Kidney epithelial cell (primary cell): ENCODE measurements around the gene MRO. TPM values are rescaled to one million over a fixed set of nuclear protein-coding genes. Genes with fewer than 3 reads are reported as not detected.
"Not testable (repeated sequence)": the region's sequence is repeated elsewhere in the genome, so short reads cannot be mapped to it uniquely, and the experiment has no call there.

Experiments
- DNase-seq: peaks from one replicate; pipeline ENCODE4 v3.0.0-alpha.2; 2010; ENCODE audit warnings: low read depth
- H3K27me3 ChIP-seq: 2 replicates; pipeline ENCODE4 v1.6.0; 2011; ENCODE audit warnings: low read length; ENCODE audit not compliant: control insufficient read depth, insufficient read depth
- H3K36me3 ChIP-seq: 2 replicates; pipeline ENCODE4 v1.5.1; 2011; ENCODE audit warnings: low read length; ENCODE audit not compliant: control insufficient read depth, insufficient read depth
- H3K4me3 ChIP-seq: 2 replicates; pipeline ENCODE4 v1.5.1; 2011; ENCODE audit warnings: low read depth, mild to moderate bottlenecking, control low read depth, low read length
- total RNA-seq: library from RNA; depleted of rRNA; stranded (reverse); fragments of >200 nt; gene quantifications from 2 replicates; pipeline ENCODE4 v1.2.3, GENCODE V29; 2015
- TF ChIP-seq, protein P1 (sequence below): IDR thresholded peaks from 2 replicates; pipeline ENCODE4 v1.5.1; 2011; ENCODE audit warnings: mild to moderate bottlenecking, moderate library complexity, low read length, control low read depth, inconsistent platforms; ENCODE audit not compliant: insufficient read depth, poor library complexity, severe bottlenecking

MRO gene
- total RNA-seq, 1 donor from 2014 or later: not detected

- TF ChIP-seq, protein P1, sequence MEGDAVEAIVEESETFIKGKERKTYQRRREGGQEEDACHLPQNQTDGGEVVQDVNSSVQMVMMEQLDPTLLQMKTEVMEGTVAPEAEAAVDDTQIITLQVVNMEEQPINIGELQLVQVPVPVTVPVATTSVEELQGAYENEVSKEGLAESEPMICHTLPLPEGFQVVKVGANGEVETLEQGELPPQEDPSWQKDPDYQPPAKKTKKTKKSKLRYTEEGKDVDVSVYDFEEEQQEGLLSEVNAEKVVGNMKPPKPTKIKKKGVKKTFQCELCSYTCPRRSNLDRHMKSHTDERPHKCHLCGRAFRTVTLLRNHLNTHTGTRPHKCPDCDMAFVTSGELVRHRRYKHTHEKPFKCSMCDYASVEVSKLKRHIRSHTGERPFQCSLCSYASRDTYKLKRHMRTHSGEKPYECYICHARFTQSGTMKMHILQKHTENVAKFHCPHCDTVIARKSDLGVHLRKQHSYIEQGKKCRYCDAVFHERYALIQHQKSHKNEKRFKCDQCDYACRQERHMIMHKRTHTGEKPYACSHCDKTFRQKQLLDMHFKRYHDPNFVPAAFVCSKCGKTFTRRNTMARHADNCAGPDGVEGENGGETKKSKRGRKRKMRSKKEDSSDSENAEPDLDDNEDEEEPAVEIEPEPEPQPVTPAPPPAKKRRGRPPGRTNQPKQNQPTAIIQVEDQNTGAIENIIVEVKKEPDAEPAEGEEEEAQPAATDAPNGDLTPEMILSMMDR: no peak
- DNase-seq: no peak
Observed at GRCh38 chr18:50788284-50788683, 31.5 kb downstream of the MRO start.

DNA sequence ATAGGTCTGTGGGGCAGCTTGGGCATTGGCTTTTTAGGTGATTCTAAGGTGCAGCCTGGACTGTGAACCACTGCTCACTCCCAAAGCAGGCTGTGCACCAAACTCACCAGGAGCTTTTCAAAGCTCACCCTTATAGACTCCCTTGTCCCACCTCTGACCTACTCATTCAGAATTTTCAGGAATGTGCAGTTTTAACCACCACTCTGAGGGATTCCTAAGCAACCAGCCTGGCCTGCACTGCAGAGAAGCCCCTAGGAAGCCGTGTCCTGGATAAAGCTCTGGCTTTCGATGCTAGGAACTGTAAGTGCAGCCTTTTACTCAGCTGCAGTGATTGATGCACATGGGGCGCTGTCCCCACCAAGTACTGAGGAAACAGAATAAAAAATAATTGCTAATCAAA, 33.0 kb downstream of the MRO start:
- H3K4me3 ChIP-seq: no peak overlapping the region
- H3K36me3 ChIP-seq: no peaks in the 10 kb centered on the region
- no peaks in the 10 kb centered on the region for H3K27me3 ChIP-seq
- DNase-seq: no peak
- TF ChIP-seq, protein P1: no peak

More at GRCh38 chr18:50788284-50788683, 31.5 kb downstream of the MRO start:
- Histone ChIP-seq H3K27me3 (no peaks in the 10 kb centered on the region), H3K4me3 (no peak overlapping the region), H3K36me3 (no peaks in the 10 kb centered on the region)

DNA sequence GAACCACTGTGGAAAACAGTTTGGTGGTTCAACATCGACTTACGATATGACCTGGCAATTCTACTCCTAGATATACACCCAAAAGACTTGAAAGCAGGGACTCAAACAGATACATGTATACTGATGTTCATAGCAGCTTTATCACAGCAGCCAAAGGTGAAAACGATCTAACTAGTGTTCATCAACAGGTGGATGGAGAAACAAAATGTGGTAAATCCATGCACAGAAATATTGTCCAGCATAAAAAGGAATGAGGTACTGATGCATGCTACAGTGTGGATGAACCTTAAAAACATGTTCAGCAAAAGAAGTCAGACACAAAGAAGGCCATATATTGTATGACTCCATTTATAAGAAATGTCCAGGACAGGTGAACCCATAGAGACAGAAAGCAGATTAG, 36.3 kb downstream of the MRO start:
- DNase-seq: no peak
- Histone ChIP-seq H3K4me3 (no peak overlapping the region), H3K36me3 (no peaks in the 10 kb centered on the region), H3K27me3 (peaks cover 2% of the 10 kb centered on the region)
- TF ChIP-seq, protein P1: no peak

DNA sequence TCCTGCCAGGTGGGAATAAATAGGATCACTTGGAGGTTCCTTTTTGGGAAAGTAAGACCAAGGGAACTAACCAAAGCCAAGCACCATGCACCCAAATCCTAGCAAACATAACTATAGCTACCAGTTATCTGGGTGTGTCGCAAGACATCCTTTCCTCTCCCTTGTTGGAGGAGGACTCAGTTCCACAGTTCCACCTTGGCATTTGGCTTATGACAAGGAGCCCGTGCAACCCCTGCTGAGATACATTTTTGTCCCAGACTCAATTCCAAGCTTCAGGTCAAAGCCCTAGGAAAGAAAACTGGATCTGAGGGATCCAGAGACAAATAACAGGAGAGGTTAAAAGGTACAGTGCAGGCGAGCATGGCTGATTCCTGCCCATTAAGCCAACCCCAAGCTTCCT, 40.8 kb downstream of the MRO start:
- not testable (repeated sequence) for H3K4me3 ChIP-seq

DNA sequence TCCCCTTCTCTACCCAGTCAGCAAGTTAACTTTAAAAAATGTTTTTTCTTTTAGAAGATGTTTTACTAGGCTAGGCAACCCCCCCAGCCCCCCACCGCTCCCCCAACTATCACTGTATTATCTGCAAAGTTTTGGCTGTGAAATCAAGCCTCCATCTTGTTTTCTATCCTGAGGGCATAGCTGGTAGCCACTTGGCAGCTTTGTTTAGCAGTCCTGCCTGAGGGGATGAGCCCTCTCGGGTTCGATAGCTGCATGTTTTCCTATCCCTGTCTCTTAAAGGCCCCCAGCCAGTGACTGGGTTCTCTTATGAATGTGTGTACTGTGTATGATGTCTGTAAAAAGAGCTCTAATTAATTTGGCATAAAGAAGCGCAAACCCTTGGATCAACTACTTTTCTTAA, 43.4 kb downstream of the MRO start:
- DNase-seq: no peak
- no peaks in the 10 kb centered on the region for H3K36me3 ChIP-seq

More for the DNA sequence above, 40.8 kb downstream of the MRO start:
- not testable (repeated sequence) for DNase-seq, H3K36me3 ChIP-seq, H3K27me3 ChIP-seq

DNA sequence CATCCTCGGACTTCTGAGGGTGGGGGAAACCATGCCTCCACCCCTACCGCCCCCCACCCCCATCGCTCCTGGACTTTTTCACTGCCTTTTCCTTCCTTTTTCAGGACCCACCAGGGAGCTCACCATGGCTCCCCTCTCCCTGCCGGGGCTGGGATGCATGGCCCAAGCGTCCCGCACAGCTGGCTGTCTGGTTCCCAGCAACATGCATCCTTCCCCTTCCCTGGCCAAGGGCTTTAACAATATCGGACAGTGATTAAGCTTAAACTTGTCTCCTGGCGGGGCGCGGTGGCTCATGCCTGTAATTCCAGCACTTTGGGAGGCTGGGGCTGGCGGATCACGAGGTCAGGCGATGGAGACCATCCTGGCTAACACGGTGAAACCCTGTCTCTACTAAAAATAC, 44.1 kb downstream of the MRO start:
- Histone ChIP-seq H3K27me3 (peaks cover 2% of the 10 kb centered on the region), H3K4me3 (no peak overlapping the region), H3K36me3 (no peaks in the 10 kb centered on the region)
- no peak for DNase-seq
- TF ChIP-seq, protein P1: no peak

More for the DNA sequence above, 43.4 kb downstream of the MRO start:
- H3K4me3 ChIP-seq: no peak overlapping the region
- peaks cover 2% of the 10 kb centered on the region for H3K27me3 ChIP-seq
- TF ChIP-seq, protein P1: no peak

GRCh38 chr18:50775207-50775606, 44.6 kb downstream of the MRO start:
- Histone ChIP-seq H3K36me3 (no peaks in the 10 kb centered on the region), H3K27me3 (peaks cover under 1% of the 10 kb centered on the region), H3K4me3 (no peak overlapping the region)
- DNase-seq: no peak
- TF ChIP-seq, protein P1: no peak
